Measurements from ENCODE around the gene TMEM18.

Gene TMEM18

DNA sequence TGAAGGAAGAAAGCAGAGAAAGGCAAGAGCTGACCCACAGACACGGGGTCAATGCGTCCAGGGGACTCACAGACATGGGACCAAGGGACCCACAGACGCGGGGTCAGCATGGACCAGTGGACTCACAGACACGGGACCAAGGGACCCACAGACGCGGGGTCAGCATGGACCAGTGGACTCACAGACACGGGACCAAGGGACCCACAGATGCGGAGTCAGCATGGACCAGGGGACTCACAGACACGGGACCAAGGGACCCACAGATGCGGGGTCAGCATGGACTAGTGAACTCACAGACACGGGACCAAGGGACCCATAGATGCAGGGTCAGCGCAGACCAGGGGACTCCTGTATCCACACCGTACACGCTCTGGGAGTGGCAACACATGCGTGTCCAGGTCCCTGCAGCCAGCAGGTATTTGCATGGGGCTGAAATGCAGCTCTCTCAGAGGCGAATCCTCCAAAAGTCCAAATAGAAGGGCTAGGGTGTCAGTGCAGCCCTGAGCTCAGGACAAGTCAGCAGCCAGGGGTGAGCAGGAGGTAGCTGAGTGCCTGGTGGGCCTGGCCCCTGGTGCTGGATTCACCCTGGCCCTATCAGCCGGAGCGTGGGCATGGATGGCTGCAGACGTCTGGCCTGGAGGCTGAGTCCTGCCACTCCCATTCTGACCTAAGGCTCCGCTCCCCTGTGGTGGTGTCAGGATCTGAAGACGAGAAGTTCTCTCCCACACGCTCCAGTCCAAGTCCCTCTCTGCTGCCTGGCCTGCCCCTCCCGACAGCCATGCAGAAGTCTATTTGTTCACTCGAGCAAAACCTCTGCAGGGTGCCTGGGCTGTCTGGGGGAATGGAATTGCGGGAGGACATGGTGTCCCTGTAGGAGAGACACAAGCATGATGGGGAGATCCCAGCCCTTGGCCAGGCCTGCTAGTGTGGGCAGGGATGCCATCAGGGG, 28.5 kb downstream of the TMEM18 start:
- no peaks in the 10 kb centered on the region for H3K36me3 ChIP-seq
- H3K27ac ChIP-seq = no peak overlapping the region
- no peak for DNase-seq
- H3K4me3 ChIP-seq (ENCODE audit: low read depth, low read length) = no peak overlapping the region
- H3K9me3 ChIP-seq (ENCODE audit: severe bottlenecking) = no peaks in the 10 kb centered on the region
- H3K27me3 ChIP-seq (ENCODE audit: insufficient read depth, low read depth, severe bottlenecking) = peaks cover 5% of the 10 kb centered on the region
- TF ChIP-seq, protein P1, sequence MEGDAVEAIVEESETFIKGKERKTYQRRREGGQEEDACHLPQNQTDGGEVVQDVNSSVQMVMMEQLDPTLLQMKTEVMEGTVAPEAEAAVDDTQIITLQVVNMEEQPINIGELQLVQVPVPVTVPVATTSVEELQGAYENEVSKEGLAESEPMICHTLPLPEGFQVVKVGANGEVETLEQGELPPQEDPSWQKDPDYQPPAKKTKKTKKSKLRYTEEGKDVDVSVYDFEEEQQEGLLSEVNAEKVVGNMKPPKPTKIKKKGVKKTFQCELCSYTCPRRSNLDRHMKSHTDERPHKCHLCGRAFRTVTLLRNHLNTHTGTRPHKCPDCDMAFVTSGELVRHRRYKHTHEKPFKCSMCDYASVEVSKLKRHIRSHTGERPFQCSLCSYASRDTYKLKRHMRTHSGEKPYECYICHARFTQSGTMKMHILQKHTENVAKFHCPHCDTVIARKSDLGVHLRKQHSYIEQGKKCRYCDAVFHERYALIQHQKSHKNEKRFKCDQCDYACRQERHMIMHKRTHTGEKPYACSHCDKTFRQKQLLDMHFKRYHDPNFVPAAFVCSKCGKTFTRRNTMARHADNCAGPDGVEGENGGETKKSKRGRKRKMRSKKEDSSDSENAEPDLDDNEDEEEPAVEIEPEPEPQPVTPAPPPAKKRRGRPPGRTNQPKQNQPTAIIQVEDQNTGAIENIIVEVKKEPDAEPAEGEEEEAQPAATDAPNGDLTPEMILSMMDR (IDR thresholded peaks at IDR 0.05; ENCODE audit: low read depth, low read length) = no peak

DNA sequence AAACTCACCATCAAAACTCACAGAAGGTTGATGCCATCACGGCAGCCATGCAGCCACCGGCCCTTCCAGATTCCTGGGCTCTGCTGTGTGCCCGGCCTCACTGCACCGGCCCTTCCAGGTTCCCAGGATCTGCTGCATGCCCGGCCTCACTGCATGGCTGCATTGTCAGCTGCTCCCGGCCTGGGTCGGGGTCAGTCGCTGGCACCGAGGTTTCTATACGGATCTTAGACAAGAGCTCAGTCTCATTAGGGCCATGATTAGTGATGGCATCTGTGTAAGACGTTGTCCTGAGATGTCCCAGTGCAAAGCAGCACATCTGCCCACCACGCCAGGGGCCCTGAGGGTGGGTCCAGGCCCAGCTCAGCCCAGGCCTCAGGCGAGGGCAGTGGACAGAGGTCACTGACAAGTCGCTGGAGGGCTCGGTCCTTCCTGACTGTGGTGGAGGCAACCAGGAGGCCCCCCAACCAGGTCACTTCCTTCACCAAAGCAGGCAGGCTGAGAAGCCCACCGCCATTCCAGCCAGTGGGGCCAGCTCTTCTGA, 29.4 kb downstream of the TMEM18 start:
- H3K4me3 ChIP-seq (ENCODE audit: low read depth, low read length) = no peak overlapping the region
- no peaks in the 10 kb centered on the region for H3K9me3 ChIP-seq (ENCODE audit: severe bottlenecking)
- H3K27ac ChIP-seq = no peak overlapping the region
- peaks cover 5% of the 10 kb centered on the region for H3K27me3 ChIP-seq (ENCODE audit: insufficient read depth, low read depth, severe bottlenecking)
- H3K36me3 ChIP-seq = no peaks in the 10 kb centered on the region
- no peak for DNase-seq
- TF ChIP-seq, protein P1 (IDR thresholded peaks at IDR 0.05; ENCODE audit: low read depth, low read length) = no peak

DNA sequence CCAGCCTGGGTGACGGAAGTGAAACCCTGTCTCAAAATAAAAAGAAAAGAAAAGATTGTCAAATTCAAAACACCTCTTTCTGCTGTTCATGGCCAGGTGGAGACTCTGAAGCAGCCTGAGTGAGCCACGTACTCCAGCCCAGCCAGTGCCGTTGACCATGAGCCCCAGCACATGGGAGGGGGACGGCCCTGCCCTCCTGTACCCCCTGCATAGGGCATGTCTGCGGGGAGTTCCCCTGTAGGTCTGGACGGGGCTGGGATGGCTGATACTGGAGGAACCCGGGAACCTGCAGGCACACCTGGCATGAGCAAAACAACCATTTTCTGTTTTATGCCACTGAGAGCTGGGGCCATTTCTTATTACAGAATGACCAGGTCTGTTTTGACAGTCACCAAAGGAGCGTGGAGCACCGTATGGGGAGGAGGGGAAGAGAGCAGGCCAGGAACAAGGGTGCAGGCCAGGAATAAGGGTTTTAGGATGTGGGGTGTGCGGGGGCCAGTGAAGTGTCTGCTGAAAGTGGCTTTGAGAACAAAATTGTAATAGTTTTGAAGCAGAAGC, 30.1 kb downstream of the TMEM18 start:
- Histone ChIP-seq H3K36me3 (no peaks in the 10 kb centered on the region), H3K4me3 (ENCODE audit: low read depth, low read length) (no peak overlapping the region), H3K9me3 (ENCODE audit: severe bottlenecking) (no peaks in the 10 kb centered on the region), H3K27me3 (ENCODE audit: insufficient read depth, low read depth, severe bottlenecking) (peaks cover 5% of the 10 kb centered on the region), H3K27ac (no peak overlapping the region)
- TF ChIP-seq, protein P1 (IDR thresholded peaks at IDR 0.05; ENCODE audit: low read depth, low read length) = no peak
- DNase-seq = no peak

DNA sequence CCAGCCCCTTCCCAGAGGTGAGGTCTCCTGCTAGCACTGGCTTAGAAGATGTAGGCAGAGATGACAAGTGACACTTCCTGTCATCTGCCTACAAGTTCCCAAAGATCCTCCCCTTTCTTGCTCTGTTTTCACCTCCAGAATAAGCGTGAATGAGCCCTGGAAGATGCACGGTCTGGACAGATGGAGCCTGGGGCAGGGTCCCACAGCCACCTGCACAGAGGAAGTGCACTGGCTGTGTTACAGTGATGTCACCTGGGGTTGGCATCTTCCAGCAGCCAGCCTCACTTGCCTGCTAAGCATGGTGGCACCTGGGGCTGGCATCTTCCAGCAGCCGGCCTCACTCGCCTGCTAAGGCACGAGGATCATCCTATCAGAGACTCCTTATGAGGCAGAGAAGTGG, 32.3 kb downstream of the TMEM18 start:
- H3K27me3 ChIP-seq (ENCODE audit: insufficient read depth, low read depth, severe bottlenecking) = peaks cover 5% of the 10 kb centered on the region
- H3K27ac ChIP-seq = no peak overlapping the region
- no peak for DNase-seq
- H3K4me3 ChIP-seq (ENCODE audit: low read depth, low read length) = no peak overlapping the region
- no peaks in the 10 kb centered on the region for H3K9me3 ChIP-seq (ENCODE audit: severe bottlenecking)
- H3K36me3 ChIP-seq = no peaks in the 10 kb centered on the region
- TF ChIP-seq, protein P1 (IDR thresholded peaks at IDR 0.05; ENCODE audit: low read depth, low read length) = no peak

DNA sequence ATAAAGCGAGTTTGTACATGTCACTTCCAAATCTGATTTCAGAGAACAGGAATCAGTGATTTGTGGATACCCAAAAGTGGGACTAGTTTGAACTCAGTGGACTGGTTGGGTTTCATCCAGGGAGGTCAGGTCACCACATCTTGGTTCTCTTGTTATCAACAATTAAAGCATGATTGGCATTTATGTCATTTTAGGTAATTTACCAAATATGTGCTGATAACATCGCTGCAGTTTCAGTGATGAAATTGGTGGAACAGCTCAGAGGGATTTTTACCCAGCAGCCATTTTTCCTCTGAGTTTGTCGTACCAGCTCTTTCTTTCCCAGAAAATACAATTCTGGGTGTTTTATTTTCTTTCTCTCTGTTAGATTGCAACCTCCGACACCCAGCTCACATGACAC, 33.4 kb downstream of the TMEM18 start:
- Histone ChIP-seq H3K36me3 (no peaks in the 10 kb centered on the region), H3K4me3 (ENCODE audit: low read depth, low read length) (no peak overlapping the region), H3K27me3 (ENCODE audit: insufficient read depth, low read depth, severe bottlenecking) (peaks cover 5% of the 10 kb centered on the region), H3K27ac (no peak overlapping the region), H3K9me3 (ENCODE audit: severe bottlenecking) (no peaks in the 10 kb centered on the region)
- TF ChIP-seq, protein P1 (IDR thresholded peaks at IDR 0.05; ENCODE audit: low read depth, low read length) = no peak
- no peak for DNase-seq

All from WERI-Rb-1 (cell line).